ENCODE data around the gene FAM241B. TPM values are rescaled to one million over a fixed set of nuclear protein-coding genes. Genes with fewer than 3 reads are reported as not detected.

Gene FAM241B
- total RNA-seq = 3.4 TPM in 2 replicates
- long read RNA-seq, transcript FAM241B-201 (4 exons, 1,065 nt) = major isoform, 6 of 9 reads
- long read RNA-seq, partial matches to known transcripts = 2 of 9 reads
- long read RNA-seq, other reads (novel, unspliced or antisense) = 0 of 9 reads

GRCh38 chr10:69629897-69630650, at the start of gene FAM241B:
Gene FAM241B, plus strand, starts transcription at chr10:69630247. Its CDS starts 1,497 bp downstream, at chr10:69631744.
- Mint-ChIP-seq H3K27ac (ENCODE audit: unreplicated experiment) (no peak within 1 kb of the TSS), H3K4me3 (ENCODE audit: unreplicated experiment) (peak within 1 kb of the TSS; percentile 61), H3K4me1 (ENCODE audit: unreplicated experiment) (no peaks in the 10 kb centered on the region), H3K9me3 (ENCODE audit: unreplicated experiment) (peaks cover 3% of the 10 kb centered on the region), H3K36me3 (ENCODE audit: unreplicated experiment) (no peaks in the 10 kb centered on the region), H3K27me3 (ENCODE audit: unreplicated experiment) (peaks cover 32% of the 10 kb centered on the region)
- peak; percentile 89 for DNase-seq (ENCODE audit: extremely low spot score, unreplicated experiment)
- peak; percentile 100 for TF ChIP-seq CTCF (IDR thresholded peaks at IDR 0.05)

- Mint-ChIP-seq H3K36me3 (ENCODE audit: unreplicated experiment) (no peaks in the 10 kb centered on the region), H3K4me3 (ENCODE audit: unreplicated experiment) (no peak overlapping the region), H3K27ac (ENCODE audit: unreplicated experiment) (no peak overlapping the region), H3K27me3 (ENCODE audit: unreplicated experiment) (peaks cover 73% of the 10 kb centered on the region), H3K9me3 (ENCODE audit: unreplicated experiment) (no peaks in the 10 kb centered on the region), H3K4me1 (ENCODE audit: unreplicated experiment) (no peaks in the 10 kb centered on the region)
- no peak for TF ChIP-seq CTCF (IDR thresholded peaks at IDR 0.05)
- no peak for DNase-seq (ENCODE audit: extremely low spot score, unreplicated experiment)
Observed at GRCh38 chr10:69580435-69580834, 49.6 kb upstream of the FAM241B start.

- no peak for TF ChIP-seq CTCF (IDR thresholded peaks at IDR 0.05)
- Mint-ChIP-seq H3K27ac (ENCODE audit: unreplicated experiment) (no peak overlapping the region), H3K36me3 (ENCODE audit: unreplicated experiment) (no peaks in the 10 kb centered on the region), H3K4me1 (ENCODE audit: unreplicated experiment) (no peaks in the 10 kb centered on the region), H3K27me3 (ENCODE audit: unreplicated experiment) (peaks cover 61% of the 10 kb centered on the region), H3K4me3 (ENCODE audit: unreplicated experiment) (no peak overlapping the region), H3K9me3 (ENCODE audit: unreplicated experiment) (no peaks in the 10 kb centered on the region)
- no peak for DNase-seq (ENCODE audit: extremely low spot score, unreplicated experiment)
Observed at GRCh38 chr10:69583106-69583505, 46.9 kb upstream of the FAM241B start.

GRCh38 chr10:69584624-69585023, 45.4 kb upstream of the FAM241B start:
- no peaks in the 10 kb centered on the region for H3K4me1 Mint-ChIP-seq (ENCODE audit: unreplicated experiment)
- peaks cover 60% of the 10 kb centered on the region for H3K27me3 Mint-ChIP-seq (ENCODE audit: unreplicated experiment)
- no peak overlapping the region for H3K4me3 Mint-ChIP-seq (ENCODE audit: unreplicated experiment)
- H3K9me3 Mint-ChIP-seq (ENCODE audit: unreplicated experiment) = no peaks in the 10 kb centered on the region
- no peak for DNase-seq (ENCODE audit: extremely low spot score, unreplicated experiment)
- H3K27ac Mint-ChIP-seq (ENCODE audit: unreplicated experiment) = no peak overlapping the region
- H3K36me3 Mint-ChIP-seq (ENCODE audit: unreplicated experiment) = no peaks in the 10 kb centered on the region
- no peak for TF ChIP-seq CTCF (IDR thresholded peaks at IDR 0.05)

GRCh38 chr10:69588358-69588757, 41.7 kb upstream of the FAM241B start:
- Mint-ChIP-seq H3K4me3 (ENCODE audit: unreplicated experiment) (no peak overlapping the region), H3K36me3 (ENCODE audit: unreplicated experiment) (no peaks in the 10 kb centered on the region)
- no peak for TF ChIP-seq CTCF (IDR thresholded peaks at IDR 0.05)

More at GRCh38 chr10:69588358-69588757, 41.7 kb upstream of the FAM241B start:
- Mint-ChIP-seq H3K4me1 (ENCODE audit: unreplicated experiment) (no peaks in the 10 kb centered on the region), H3K9me3 (ENCODE audit: unreplicated experiment) (no peaks in the 10 kb centered on the region), H3K27me3 (ENCODE audit: unreplicated experiment) (peaks cover 34% of the 10 kb centered on the region), H3K27ac (ENCODE audit: unreplicated experiment) (no peak overlapping the region)
- DNase-seq (ENCODE audit: extremely low spot score, unreplicated experiment) = peak; percentile 36
